Ishikawa (cell line): ENCODE measurements around the gene SEC22C.

Source experiments
- CEBPB ChIP-seq: IDR thresholded peaks from 2 replicates; pipeline ENCODE4 v1.6.1; 2012
- CREB1 ChIP-seq: IDR thresholded peaks from 2 replicates; pipeline ENCODE4 v1.6.1; 2012; ENCODE audit warnings: low read depth
- EGR1 ChIP-seq: IDR thresholded peaks from 2 replicates; pipeline ENCODE4 v1.6.1; 2012
- EP300 ChIP-seq: IDR thresholded peaks from 2 replicates; pipeline ENCODE4 v1.6.1; 2012; ENCODE audit warnings: borderline replicate concordance
- FOXM1 ChIP-seq: IDR thresholded peaks from 2 replicates; pipeline ENCODE4 v1.6.1; 2012; ENCODE audit warnings: low read depth, borderline replicate concordance
- MAX ChIP-seq: IDR thresholded peaks from 2 replicates; pipeline ENCODE4 v1.6.1; 2012
- NFIC ChIP-seq: IDR thresholded peaks from 2 replicates; pipeline ENCODE4 v1.6.1; 2012
- RAD21 ChIP-seq: IDR thresholded peaks from 2 replicates; pipeline ENCODE4 v1.6.1; 2012; ENCODE audit warnings: low read depth
- REST ChIP-seq: IDR thresholded peaks from 2 replicates; pipeline ENCODE4 v1.6.1; 2012; ENCODE audit warnings: low read depth, mild to moderate bottlenecking
- TAF1 ChIP-seq: IDR thresholded peaks from 2 replicates; pipeline ENCODE4 v1.6.1; 2012; ENCODE audit warnings: low read depth, mild to moderate bottlenecking
- TEAD4 ChIP-seq: IDR thresholded peaks from 2 replicates; pipeline ENCODE4 v1.6.1; 2012
- USF1 ChIP-seq: IDR thresholded peaks from 2 replicates; pipeline ENCODE4 v1.6.1; 2012
- YY1 ChIP-seq: IDR thresholded peaks from 2 replicates; pipeline ENCODE4 v1.6.1; 2012; ENCODE audit warnings: low read depth
- ZBTB7A ChIP-seq: IDR thresholded peaks from 2 replicates; pipeline ENCODE4 v1.6.1; 2012; ENCODE audit warnings: low read depth

GRCh38 chr3:42612928-42613327 is 31.2 kb upstream of the SEC22C start:
- TF ChIP-seq RAD21 (no peak), REST (no peak), TAF1 (no peak), TEAD4 (no peak), YY1 (no peak), ZBTB7A (no peak), MAX (no peak), EP300 (no peak), EGR1 (no peak), FOXM1 (no peak), CEBPB (no peak), NFIC (no peak), CREB1 (no peak), USF1 (no peak)
